Posterior cingulate gyrus (tissue), 11 donors: ENCODE data around the gene ZSCAN20.
A peak's percentile ranks its signal among the peaks of the same experiment; 100 is the strongest.

Experiments
- DNase-seq, 10 donors: peaks; one replicate each; pipeline versions ENCODE4 v3.0.0 to v3.0.0-alpha.2; 2020 to 2021; ENCODE audit warnings: mixed read lengths in 3 of 10
- intact Hi-C: fragments of 100-400 bp; cut with DNase I; formaldehyde crosslinking; loops from one replicate; pipeline ENCODE4 v1.15.1; 2023

Gene ZSCAN20

GRCh38 chr1:33443080-33443704 is 29.3 kb upstream of the ZSCAN20 start:
- intact Hi-C loops: no loop called here
- DNase-seq: no peak

GRCh38 chr1:33443705-33444180 is 28.7 kb upstream of the ZSCAN20 start:
- DNase-seq: no peak
- intact Hi-C loops: no loop called here

- intact Hi-C loops: no loop called here
- no peak for DNase-seq
Measured at GRCh38 chr1:33445108-33445507, 27.3 kb upstream of the ZSCAN20 start.

GRCh38 chr1:33446590-33446989 is 25.9 kb upstream of the ZSCAN20 start:
- no peak for DNase-seq
- intact Hi-C loops: no loop called here

- peak in 1 of 10 donors; percentile 47 for DNase-seq
- intact Hi-C loops: loop anchor here (5.0 kb wide), 1 partner anchor 157 kb away; no protein-coding TSS in a partner anchor
Measured at GRCh38 chr1:33454646-33455282, 17.7 kb upstream of the ZSCAN20 start.

GRCh38 chr1:33455539-33456501 is 16.6 kb upstream of the ZSCAN20 start:
- peak in 5 of 10 donors; percentile 25 to 91 (median 45) for DNase-seq
- intact Hi-C loops: loop anchor here (5.0 kb wide), 1 partner anchor 159 kb away; no protein-coding TSS in a partner anchor

- no peak for DNase-seq
- intact Hi-C loops: loop anchor here (5.0 kb wide), 1 partner anchor 159 kb away; no protein-coding TSS in a partner anchor
Measured at GRCh38 chr1:33456502-33456886, 16.0 kb upstream of the ZSCAN20 start.

GRCh38 chr1:33459691-33460090 is 12.8 kb upstream of the ZSCAN20 start:
- intact Hi-C loops: loop anchor here (5.0 kb wide), 2 partner anchors 87 to 162 kb away; no protein-coding TSS in a partner anchor

GRCh38 chr1:33460144-33460543 is 12.3 kb upstream of the ZSCAN20 start:
- DNase-seq: no peak
- intact Hi-C loops: loop anchor here (5.0 kb wide), 1 partner anchor 88 kb away; no protein-coding TSS in a partner anchor

More at GRCh38 chr1:33459691-33460090, 12.8 kb upstream of the ZSCAN20 start:
- DNase-seq: no peak

- intact Hi-C loops: loop anchor here (5.0 kb wide), 1 partner anchor 89 kb away; no protein-coding TSS in a partner anchor
- peak in 3 of 10 donors; percentile 34 to 84 (median 34) for DNase-seq
Measured at GRCh38 chr1:33460947-33461629, 11.4 kb upstream of the ZSCAN20 start.

GRCh38 chr1:33462405-33463164 is 9.9 kb upstream of the ZSCAN20 start:
- intact Hi-C loops: loop anchor here (5.0 kb wide), 1 partner anchor 90 kb away; no protein-coding TSS in a partner anchor
- no peak for DNase-seq

- intact Hi-C loops: loop anchor here (5.0 kb wide), 1 partner anchor 92 kb away; no protein-coding TSS in a partner anchor
- no peak for DNase-seq
Measured at GRCh38 chr1:33464552-33464951, 7.9 kb upstream of the ZSCAN20 start.

GRCh38 chr1:33465316-33465715 is 7.1 kb upstream of the ZSCAN20 start:
- DNase-seq: no peak
- intact Hi-C loops: no loop called here

- intact Hi-C loops: no loop called here
- DNase-seq: peak in 1 of 10 donors; percentile 77
Measured at GRCh38 chr1:33466159-33466558, 6.3 kb upstream of the ZSCAN20 start.

- peak in 1 of 10 donors; percentile 81 for DNase-seq
- intact Hi-C loops: no loop called here
Measured at GRCh38 chr1:33468011-33468410, 4.4 kb upstream of the ZSCAN20 start.

- peak in 1 of 10 donors; percentile 77 for DNase-seq
- intact Hi-C loops: no loop called here
Measured at GRCh38 chr1:33468531-33468930, 3.9 kb upstream of the ZSCAN20 start.

- DNase-seq: no peak
- intact Hi-C loops: no loop called here
Measured at GRCh38 chr1:33468967-33469366, 3.5 kb upstream of the ZSCAN20 start.

- DNase-seq: no peak
- intact Hi-C loops: loop anchor here (1.0 to 5.0 kb wide), 4 partner anchors 37 to 341 kb away; partner anchors contain the start of gene PHC2
Measured at GRCh38 chr1:33469691-33470090, 2.8 kb upstream of the ZSCAN20 start.

- intact Hi-C loops: loop anchor here (1.0 to 5.0 kb wide), 4 partner anchors 38 to 342 kb away; partner anchors contain the start of gene PHC2
- DNase-seq: peak; percentile 65 to 97 (median 80)
Measured at GRCh38 chr1:33470495-33471012, 1.9 kb upstream of the ZSCAN20 start.
